Endothelial cell of umbilical vein (primary cell): ENCODE measurements around the gene PI4KB. TPM values are rescaled to one million over a fixed set of nuclear protein-coding genes. Genes with fewer than 3 reads are reported as not detected.
"Not testable (repeated sequence)": the region's sequence is repeated elsewhere in the genome, so short reads cannot be mapped to it uniquely, and the experiment has no call there.

Source experiments
- BruUV-seq: library from RNA; stranded (reverse); fragments of 400-500 nt; replicated peaks from 2 replicates; lab custom pipeline; 2021; lab: Mats Ljungman, UMichigan
- CTCF ChIA-PET: fragments of 300-600, 350-600 bp; sonication (Branson Sonifier 250); formaldehyde crosslinking; loops from one replicate; lab custom pipeline; 2021; ENCODE audit warnings: antibody characterized with exemption, inconsistent platforms; lab: Charles Lee
- POLR2A ChIA-PET: fragments of 300-600, 350-600 bp; sonication (Branson Sonifier 250); formaldehyde crosslinking; loops from one replicate; lab custom pipeline; 2021; ENCODE audit warnings: antibody characterized with exemption, inconsistent platforms; lab: Charles Lee
- DNase-seq: peaks from one replicate; pipeline ENCODE4 v3.0.0-alpha.2; 2011; ENCODE audit warnings: low read depth, low spot score
- FAIRE-seq: peaks from 2 replicates; lab custom pipeline; 2011; peaks lifted over from hg19 to GRCh38; lab: Jason Lieb, UNC
- H2AFZ ChIP-seq: 2 replicates; pipeline ENCODE4 v1.6.0; 2012; ENCODE audit warnings: low read depth, low read length, control low read depth, inconsistent platforms
- H3K27ac ChIP-seq: 2 replicates; pipeline ENCODE4 v1.5.1; 2011; ENCODE audit warnings: low read depth, mild to moderate bottlenecking, control low read depth, low read length, moderate library complexity; ENCODE audit not compliant: insufficient read depth
- H3K27me3 ChIP-seq, 2 experiments: 2 replicates each; pipeline versions ENCODE4 v1.6.0 to v1.6.1; 2011; ENCODE audit warnings: low read length in 2 of 2, mixed read lengths in 1 of 2; ENCODE audit not compliant: control insufficient read depth in 2 of 2, insufficient read depth in 2 of 2
- H3K36me3 ChIP-seq, 2 experiments: 2 replicates in 1 of 2; 3 replicates in 1 of 2; pipeline ENCODE4 v1.5.1; 2011; ENCODE audit warnings: low read length in 2 of 2, mild to moderate bottlenecking in 1 of 2, moderate library complexity in 1 of 2; ENCODE audit not compliant: control insufficient read depth in 2 of 2, insufficient read depth in 2 of 2; ENCODE audit errors: extremely low read depth in 1 of 2
- H3K4me1 ChIP-seq: 3 replicates; pipeline ENCODE4 v1.5.1; 2011; ENCODE audit warnings: mild to moderate bottlenecking, low read length; ENCODE audit not compliant: control insufficient read depth, insufficient read depth; ENCODE audit errors: extremely low read depth
- H3K4me2 ChIP-seq: 2 replicates; pipeline ENCODE4 v1.6.1; 2011; ENCODE audit warnings: low read length, control low read depth, mixed read lengths; ENCODE audit not compliant: insufficient read depth
- H3K4me3 ChIP-seq, 3 experiments: fragments of 200-600 bp in 1 of 3; sonication (generic), shearing (Covaris generic) in 1 of 3; replicated peaks in 1 of 3; 2 replicates each; pipeline ENCODE4 v1.5.1; 2011 to 2016; ENCODE audit warnings: control low read depth in 3 of 3, low read length in 3 of 3, mild to moderate bottlenecking in 2 of 3, inconsistent platforms in 1 of 3, low read depth in 1 of 3, moderate library complexity in 1 of 3; ENCODE audit not compliant: insufficient read depth in 1 of 3
- H3K79me2 ChIP-seq: 2 replicates; pipeline ENCODE4 v1.6.0; 2012; ENCODE audit warnings: low read length, inconsistent platforms; ENCODE audit not compliant: control insufficient read depth, insufficient read depth
- H3K9ac ChIP-seq: replicated peaks from 2 replicates; pipeline ENCODE3; 2011; ENCODE audit warnings: low read length, control low read depth; ENCODE audit not compliant: insufficient read depth; ENCODE audit errors: extremely low read depth
- H3K9me1 ChIP-seq: replicated peaks from 3 replicates; pipeline ENCODE4 v1.6.0; 2011; ENCODE audit warnings: mild to moderate bottlenecking, low read length; ENCODE audit not compliant: control insufficient read depth, insufficient read depth; ENCODE audit errors: extremely low read depth
- H3K9me3 ChIP-seq: replicated peaks from 2 replicates; pipeline ENCODE4 v1.5.1; 2012; ENCODE audit warnings: low read length, inconsistent platforms; ENCODE audit not compliant: control insufficient read depth, insufficient read depth
- H4K20me1 ChIP-seq: replicated peaks from 2 replicates; pipeline ENCODE3; 2011; ENCODE audit warnings: mild to moderate bottlenecking, low read length; ENCODE audit not compliant: control insufficient read depth, insufficient read depth; ENCODE audit errors: extremely low read depth
- CTCF ChIP-seq, 2 donors: IDR thresholded peaks; 1 replicate in 1 of 2; 2 replicates in 1 of 2; pipeline ENCODE4 v1.5.1; 2011; ENCODE audit warnings: low read length in 2 of 2, mild to moderate bottlenecking in 2 of 2, moderate library complexity in 2 of 2, control low read depth in 1 of 2, inconsistent platforms in 1 of 2, low read depth in 1 of 2; ENCODE audit not compliant: insufficient read depth in 1 of 2; ENCODE audit errors: extremely low read depth in 1 of 2
- EZH2 ChIP-seq: IDR thresholded peaks from 2 replicates; pipeline ENCODE4 v1.6.1; 2012; ENCODE audit warnings: borderline replicate concordance, low read depth, mild to moderate bottlenecking, moderate library complexity, low read length, inconsistent platforms; ENCODE audit not compliant: severe bottlenecking
- FOS ChIP-seq: IDR thresholded peaks from 2 replicates; pipeline ENCODE4 v1.6.1; 2011; ENCODE audit warnings: mild to moderate bottlenecking, low read length, moderate library complexity, borderline replicate concordance; ENCODE audit not compliant: insufficient read depth
- GATA2 ChIP-seq: IDR thresholded peaks from 2 replicates; pipeline ENCODE4 v1.7.0; 2011; ENCODE audit warnings: low read depth, mild to moderate bottlenecking, moderate library complexity, mixed read lengths, low read length; ENCODE audit not compliant: insufficient read length, insufficient read depth
- JUN ChIP-seq: IDR thresholded peaks from 2 replicates; pipeline ENCODE4 v1.6.1; 2011; ENCODE audit warnings: borderline replicate concordance, low read depth; ENCODE audit not compliant: insufficient read length, insufficient read depth
- MYC ChIP-seq: IDR thresholded peaks from one replicate; pipeline ENCODE4 v1.6.1; 2011; ENCODE audit warnings: mild to moderate bottlenecking, low read depth, low read length
- POLR2A ChIP-seq: IDR thresholded peaks from 2 replicates; pipeline ENCODE4 v1.6.1; 2012; ENCODE audit warnings: low read depth, mild to moderate bottlenecking, control low read depth, low read length
- POLR2AphosphoS5 ChIP-seq: IDR thresholded peaks from 2 replicates; pipeline ENCODE4 v1.6.1; 2012; ENCODE audit warnings: low read depth, mild to moderate bottlenecking, control low read depth, low read length, moderate library complexity; ENCODE audit not compliant: insufficient read depth
- dilution Hi-C: fragments of 300-500 bp; cut with MboI; formaldehyde crosslinking; loops from one replicate; pipeline ENCODE4 v1.15.0; 2019; ENCODE audit warnings: low sequenced_read_pairs; ENCODE audit not compliant: extremely low pct_ligation_motif_present
- intact Hi-C: fragments of 100-400 bp; cut with micrococcal nuclease; formaldehyde crosslinking; loops from one replicate; pipeline ENCODE4 v1.10.0; 2022
- polyA plus RNA-seq, 4 experiments: library from polyadenylated mRNA; depleted of rRNA in 3 of 4; stranded (reverse) in 3 of 4; unstranded in 1 of 4; fragments of >200 nt; gene quantifications; 2 replicates each; pipeline versions ENCODE4 v1.2.1 to v1.2.3, GENCODE V29; 2011 to 2012; ENCODE audit warnings: missing spikeins in 1 of 4
- total RNA-seq: library from RNA; stranded (reverse); gene quantifications from 2 replicates; pipeline ENCODE4 v1.2.3, GENCODE V29; 2021
- TF ChIP-seq, protein P1 (sequence below): IDR thresholded peaks from 2 replicates; pipeline ENCODE4 v1.6.1; 2011; ENCODE audit not compliant: insufficient read depth, insufficient read length

PI4KB gene
- total and polyA plus RNA-seq, 2 donors (not counting 3 experiments of a cell fraction or from before 2014, with no cell fraction given): 60.9 to 67.8 TPM

DNA sequence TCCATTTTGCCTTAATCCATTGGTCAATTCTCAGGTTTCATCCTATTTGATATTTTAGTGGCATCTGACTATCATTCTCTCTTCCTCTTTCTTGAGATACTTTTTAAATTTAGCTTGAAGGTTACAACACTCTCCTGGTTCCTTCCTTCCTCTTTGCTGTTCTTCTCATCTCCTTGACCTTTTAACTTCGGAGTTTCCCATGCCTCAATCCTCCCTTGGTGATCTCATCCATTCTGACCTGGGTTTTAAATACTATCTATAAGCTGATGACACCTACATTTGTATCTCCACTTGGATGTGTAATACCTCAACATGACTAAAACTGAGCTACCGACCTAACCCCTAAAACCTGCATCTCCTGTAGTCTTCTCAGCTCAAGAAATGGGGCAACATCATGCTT lies 50.0 kb downstream of the PI4KB start:
- Histone ChIP-seq H2AFZ (no peak overlapping the region), H3K9me1 (no peaks in the 10 kb centered on the region), H4K20me1 (no peaks in the 10 kb centered on the region), H3K4me1 (peaks cover 3% of the 10 kb centered on the region), H3K9me3 (no peaks in the 10 kb centered on the region), H3K36me3 (no peaks in the 10 kb centered on the region), H3K27me3 (peaks cover 2 to 5% of the 10 kb centered on the region in 2 experiments), H3K9ac (no peak overlapping the region), H3K4me3 (no peak overlapping the region), H3K27ac (no peak overlapping the region), H3K79me2 (no peaks in the 10 kb centered on the region), H3K4me2 (no peak overlapping the region)
- ChIA-PET CTCF (interaction anchor here (1.2 to 2.0 kb wide), 3 partner anchors 24 to 64 kb away, joined by 3 to 9 read pairs (median 7); no protein-coding TSS in a partner anchor), POLR2A (no interaction called here)
- dilution Hi-C loops: no loop called here
- FAIRE-seq: no peak
- no TSS peak for BruUV-seq
- TF ChIP-seq JUN (no peak), POLR2A (no peak), CTCF (IDR thresholded peaks at IDR 0.05; ENCODE audit: extremely low read depth in 1 of 2, insufficient read depth in 1 of 2, low read depth in 1 of 2, low read length in 2 of 2) (no peak), MYC (no peak), FOS (no peak), EZH2 (no peak), GATA2 (no peak), POLR2AphosphoS5 (no peak)
- TF ChIP-seq, protein P1, sequence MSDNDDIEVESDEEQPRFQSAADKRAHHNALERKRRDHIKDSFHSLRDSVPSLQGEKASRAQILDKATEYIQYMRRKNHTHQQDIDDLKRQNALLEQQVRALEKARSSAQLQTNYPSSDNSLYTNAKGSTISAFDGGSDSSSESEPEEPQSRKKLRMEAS: no peak
- intact Hi-C loops: no loop called here
- DNase-seq: no peak

DNA sequence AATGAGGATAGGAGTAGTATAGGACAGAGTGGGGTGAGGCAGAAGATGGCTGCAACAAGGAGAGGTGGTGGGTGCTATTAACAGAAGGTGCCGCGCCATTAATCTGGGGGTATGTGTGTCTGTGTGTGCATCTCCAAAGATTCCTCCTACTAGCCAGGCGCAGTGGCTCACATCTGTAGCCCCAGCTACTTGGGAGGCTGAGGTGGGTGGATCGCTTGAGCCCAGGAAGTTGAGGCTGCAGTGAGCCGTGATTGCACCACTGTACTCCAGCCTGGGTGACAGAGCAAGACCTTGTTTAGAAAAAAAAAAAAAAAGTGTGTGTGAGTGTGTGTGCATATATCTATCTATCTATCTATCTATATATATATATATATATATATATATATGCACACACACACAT lies 51.9 kb downstream of the PI4KB start:
- H3K27me3 ChIP-seq, dilution Hi-C loops, H3K36me3 ChIP-seq, BruUV-seq, intact Hi-C loops, H3K4me2 ChIP-seq, DNase-seq, H2AFZ ChIP-seq, H3K79me2 ChIP-seq, CTCF ChIA-PET, POLR2A ChIA-PET, H4K20me1 ChIP-seq, H3K9me3 ChIP-seq, H3K27ac ChIP-seq, FAIRE-seq, H3K4me1 ChIP-seq, H3K9ac ChIP-seq, H3K4me3 ChIP-seq, H3K9me1 ChIP-seq: not testable (repeated sequence)
